ENCODE data around the gene RYR2.

The RYR2 gene

DNA sequence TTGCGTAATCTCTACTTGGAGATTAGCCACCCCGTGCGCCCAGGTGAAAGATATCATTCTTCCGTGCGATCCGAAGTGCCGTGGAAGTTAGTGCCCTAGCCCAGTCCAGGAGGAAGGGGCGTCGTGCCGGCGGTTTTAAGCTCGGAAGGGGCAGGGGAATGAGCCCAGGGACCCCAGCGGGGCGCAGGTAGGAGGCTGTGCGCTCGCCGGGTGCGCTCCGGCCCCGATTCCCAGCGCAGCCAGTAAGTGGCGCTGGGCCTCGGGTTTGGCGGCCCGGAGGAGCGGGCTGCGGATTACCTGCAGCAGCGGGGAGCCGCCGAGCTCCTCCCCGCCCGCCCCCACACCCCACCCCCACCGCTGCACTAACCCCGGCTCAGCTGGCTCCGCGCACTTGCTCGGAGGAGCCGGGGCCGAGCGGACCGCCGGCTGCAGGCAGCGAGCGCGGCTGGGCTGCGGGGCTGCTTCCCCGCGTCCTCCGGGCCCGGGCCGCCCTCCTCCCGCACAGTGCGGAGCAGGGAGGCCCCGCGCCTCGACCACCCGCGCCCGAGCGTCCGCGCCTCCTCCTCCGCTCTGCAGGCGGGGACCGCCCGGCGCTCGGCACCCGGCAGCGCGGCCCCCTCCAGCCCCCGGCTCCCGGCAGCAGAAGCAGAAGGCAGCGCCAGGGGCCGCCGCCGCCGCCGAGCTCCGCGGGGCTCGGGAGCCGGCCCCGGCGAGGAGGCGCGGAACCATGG is at the start of gene RYR2:
Gene RYR2 (plus strand): TSS at position 390 of the 731 bp plus-strand sequence. CDS start 338 bp downstream, at position 728.
- no peak for TF ChIP-seq CTCF (IDR thresholded peaks at IDR 0.05; ENCODE audit: low read length)
- TF ChIP-seq EZH2 (IDR thresholded peaks at IDR 0.05; ENCODE audit: borderline replicate concordance, low read length): no peak
- Histone ChIP-seq H3K79me2 (ENCODE audit: insufficient read depth, low read length) (no peaks in the 10 kb centered on the region), H3K4me2 (ENCODE audit: low read length) (no peak within 1 kb of the TSS), H3K9me3 (ENCODE audit: low read length) (no peaks in the 10 kb centered on the region), H2AFZ (ENCODE audit: low read length) (no peak within 1 kb of the TSS), H3K9ac (ENCODE audit: low read length) (no peak within 1 kb of the TSS), H3F3A (ENCODE audit: insufficient read depth, low read length) (no peaks in the 10 kb centered on the region), H3K36me3 (ENCODE audit: insufficient read depth, low read length) (no peaks in the 10 kb centered on the region), H3K4me1 (ENCODE audit: insufficient read depth, low read length, severe bottlenecking) (no peaks in the 10 kb centered on the region), H3K27me3 (ENCODE audit: insufficient read depth, low read length) (no peaks in the 10 kb centered on the region), H4K20me1 (ENCODE audit: insufficient read depth, low read length) (no peaks in the 10 kb centered on the region), H3K27ac (ENCODE audit: low read depth, low read length, poor library complexity, severe bottlenecking) (no peak within 1 kb of the TSS), H3K4me3 (ENCODE audit: low read depth, low read length, poor library complexity, severe bottlenecking) (no peak within 1 kb of the TSS), H3K9me2 (ENCODE audit: low read depth, low read length) (no peaks in the 10 kb centered on the region)

- no peaks in the 10 kb centered on the region for H3K36me3 ChIP-seq (ENCODE audit: insufficient read depth, low read length)
- no peak for TF ChIP-seq CTCF (IDR thresholded peaks at IDR 0.05; ENCODE audit: low read length)
- TF ChIP-seq EZH2 (IDR thresholded peaks at IDR 0.05; ENCODE audit: borderline replicate concordance, low read length): no peak
- no peaks in the 10 kb centered on the region for H3K4me1 ChIP-seq (ENCODE audit: insufficient read depth, low read length, severe bottlenecking)
- H3K4me2 ChIP-seq (ENCODE audit: low read length): no peak overlapping the region
- no peaks in the 10 kb centered on the region for H3F3A ChIP-seq (ENCODE audit: insufficient read depth, low read length)
- no peaks in the 10 kb centered on the region for H3K79me2 ChIP-seq (ENCODE audit: insufficient read depth, low read length)
- H3K9ac ChIP-seq (ENCODE audit: low read length): no peak overlapping the region
- no peak overlapping the region for H3K27ac ChIP-seq (ENCODE audit: low read depth, low read length, poor library complexity, severe bottlenecking)
- no peaks in the 10 kb centered on the region for H3K9me2 ChIP-seq (ENCODE audit: low read depth, low read length)
- no peaks in the 10 kb centered on the region for H4K20me1 ChIP-seq (ENCODE audit: insufficient read depth, low read length)
- no peaks in the 10 kb centered on the region for H3K27me3 ChIP-seq (ENCODE audit: insufficient read depth, low read length)
- H3K4me3 ChIP-seq (ENCODE audit: low read depth, low read length, poor library complexity, severe bottlenecking): no peak overlapping the region
- H3K9me3 ChIP-seq (ENCODE audit: low read length): no peaks in the 10 kb centered on the region
- no peak overlapping the region for H2AFZ ChIP-seq (ENCODE audit: low read length)
Measured at GRCh38 chr1:236992449-236992848, 49.5 kb upstream of the RYR2 start.

GRCh38 chr1:236994450-236994849 is 47.5 kb upstream of the RYR2 start:
- H3K9me2 ChIP-seq (ENCODE audit: low read depth, low read length): no peaks in the 10 kb centered on the region
- H4K20me1 ChIP-seq (ENCODE audit: insufficient read depth, low read length): no peaks in the 10 kb centered on the region
- H3K4me3 ChIP-seq (ENCODE audit: low read depth, low read length, poor library complexity, severe bottlenecking): no peak overlapping the region
- H3K27ac ChIP-seq (ENCODE audit: low read depth, low read length, poor library complexity, severe bottlenecking): no peak overlapping the region
- H3K36me3 ChIP-seq (ENCODE audit: insufficient read depth, low read length): no peaks in the 10 kb centered on the region
- TF ChIP-seq EZH2 (IDR thresholded peaks at IDR 0.05; ENCODE audit: borderline replicate concordance, low read length) (no peak), CTCF (IDR thresholded peaks at IDR 0.05; ENCODE audit: low read length) (no peak)
- no peaks in the 10 kb centered on the region for H3F3A ChIP-seq (ENCODE audit: insufficient read depth, low read length)
- H3K4me2 ChIP-seq (ENCODE audit: low read length): no peak overlapping the region
- H3K9me3 ChIP-seq (ENCODE audit: low read length): no peaks in the 10 kb centered on the region
- H2AFZ ChIP-seq (ENCODE audit: low read length): no peak overlapping the region
- H3K9ac ChIP-seq (ENCODE audit: low read length): no peak overlapping the region
- no peaks in the 10 kb centered on the region for H3K27me3 ChIP-seq (ENCODE audit: insufficient read depth, low read length)
- H3K79me2 ChIP-seq (ENCODE audit: insufficient read depth, low read length): no peaks in the 10 kb centered on the region
- no peaks in the 10 kb centered on the region for H3K4me1 ChIP-seq (ENCODE audit: insufficient read depth, low read length, severe bottlenecking)
